ENCODE data around the gene DGKQ.

Gene DGKQ

GRCh38 chr4:948936-949300 is 24.5 kb downstream of the DGKQ start:
- WGBS, result 94% methylated on average over 13 of the region's 13 CpGs
- no peak overlapping the region for H2AFZ ChIP-seq (ENCODE audit: low read depth, low read length)
- H3K14ac ChIP-seq (ENCODE audit: low read length in 2 of 2), result no peak overlapping the region
- H3K4ac ChIP-seq (ENCODE audit: low read depth in 1 of 2, low read length in 2 of 2), result no peak overlapping the region
- peaks cover 5 to 41% of the 10 kb centered on the region in 2 experiments for H3K36me3 ChIP-seq (ENCODE audit: control insufficient read depth in 1 of 2, insufficient read depth in 2 of 2, low read depth in 1 of 2, low read length in 2 of 2)
- H4K91ac ChIP-seq (ENCODE audit: low read length), result no peak overlapping the region
- no peak overlapping the region for H2BK120ac ChIP-seq (ENCODE audit: low read depth, low read length)
- H3K4me3 ChIP-seq (ENCODE audit: insufficient read depth in 1 of 2, low read depth in 1 of 2, low read length in 2 of 2), result no peak overlapping the region
- H2BK12ac ChIP-seq (ENCODE audit: low read length in 2 of 2), result no peak overlapping the region
- H3K27ac ChIP-seq (ENCODE audit: low read length, poor library complexity, severe bottlenecking), result no peak overlapping the region
- no peak overlapping the region for H2AK5ac ChIP-seq (ENCODE audit: low read length, severe bottlenecking)
- no peak overlapping the region for H2BK5ac ChIP-seq (ENCODE audit: low read depth, low read length, poor library complexity, severe bottlenecking)
- no peak for DNase-seq
- H2BK15ac ChIP-seq (ENCODE audit: low read depth, poor library complexity, severe bottlenecking), result no peak overlapping the region
- H3K9me3 ChIP-seq (ENCODE audit: control insufficient read depth, low read length), result no peaks in the 10 kb centered on the region
- no peak overlapping the region for H3K4me2 ChIP-seq (ENCODE audit: low read length, poor library complexity, severe bottlenecking)
- peaks cover 22% of the 10 kb centered on the region for H3K4me1 ChIP-seq (ENCODE audit: control insufficient read depth, insufficient read depth, low read depth, low read length)
- no peak overlapping the region for H3K23ac ChIP-seq (ENCODE audit: low read length in 2 of 2)
- H3K27me3 ChIP-seq (ENCODE audit: control insufficient read depth in 1 of 2, insufficient read depth in 1 of 2, low read length in 2 of 2), result peaks cover 0 to 4% of the 10 kb centered on the region in 2 experiments
- peaks cover 26% of the 10 kb centered on the region for H3K79me1 ChIP-seq (replicated peaks; ENCODE audit: low read length, poor library complexity, severe bottlenecking)
- H3K18ac ChIP-seq (ENCODE audit: low read depth in 1 of 2, low read length in 2 of 2), result no peak overlapping the region
- no peak overlapping the region for H3K9ac ChIP-seq (ENCODE audit: low read length)
- no peak overlapping the region for H4K8ac ChIP-seq (ENCODE audit: low read length)

DNA sequence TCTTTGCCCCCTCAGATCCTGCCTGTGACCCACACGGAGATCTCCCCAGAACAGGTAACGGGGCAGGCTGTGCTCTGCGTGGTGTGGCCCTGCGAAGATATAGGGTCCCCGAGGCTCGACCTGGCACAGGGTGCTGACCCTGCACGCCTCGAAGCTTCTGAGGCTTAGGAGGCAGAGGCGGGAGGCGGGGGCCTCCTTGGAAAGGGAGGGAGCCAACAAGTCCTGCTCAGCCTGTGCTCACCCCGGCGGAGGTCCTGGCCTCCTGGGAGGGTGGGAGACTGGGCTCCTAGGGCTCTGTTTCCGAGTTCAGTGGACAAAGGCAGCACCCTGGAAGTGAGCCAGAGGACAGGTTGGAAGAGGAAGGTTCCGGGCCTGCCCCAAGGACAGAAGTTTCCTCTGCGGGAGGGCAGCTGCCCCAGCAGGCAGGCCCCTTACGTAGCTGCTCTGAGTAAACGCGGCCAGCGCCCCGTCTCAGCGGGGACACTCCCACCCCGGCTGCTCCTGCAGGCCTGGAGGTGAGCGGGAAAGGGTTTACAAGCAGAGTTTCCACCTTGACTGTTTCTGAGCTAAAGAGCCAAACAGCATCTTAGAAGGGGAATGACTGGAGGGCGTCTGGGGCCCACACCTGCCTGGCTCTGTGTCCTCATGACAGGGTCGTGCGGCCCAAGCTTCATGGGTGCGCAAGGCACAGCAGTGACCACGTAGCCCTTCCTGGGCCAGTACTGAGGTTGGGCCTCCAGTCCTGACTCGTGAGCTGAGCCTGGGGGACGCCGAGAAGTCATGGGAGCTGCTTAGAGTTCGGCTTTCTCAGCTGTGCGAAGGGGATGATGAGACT is 25.1 kb downstream of the DGKQ start:
- Histone ChIP-seq H3K27me3 (ENCODE audit: control insufficient read depth in 1 of 2, insufficient read depth in 1 of 2, low read length in 2 of 2) (peaks cover 0 to 4% of the 10 kb centered on the region in 2 experiments), H3K14ac (ENCODE audit: low read length in 2 of 2) (no peak overlapping the region), H2AK5ac (ENCODE audit: low read length, severe bottlenecking) (no peak overlapping the region), H4K8ac (ENCODE audit: low read length) (no peak overlapping the region), H3K4me3 (ENCODE audit: insufficient read depth in 1 of 2, low read depth in 1 of 2, low read length in 2 of 2) (no peak overlapping the region), H2BK5ac (ENCODE audit: low read depth, low read length, poor library complexity, severe bottlenecking) (no peak overlapping the region), H3K9me3 (ENCODE audit: control insufficient read depth, low read length) (no peaks in the 10 kb centered on the region), H3K4me1 (ENCODE audit: control insufficient read depth, insufficient read depth, low read depth, low read length) (peaks cover 22% of the 10 kb centered on the region), H4K91ac (ENCODE audit: low read length) (no peak overlapping the region), H3K9ac (ENCODE audit: low read length) (no peak overlapping the region), H3K4ac (ENCODE audit: low read depth in 1 of 2, low read length in 2 of 2) (no peak overlapping the region), H3K27ac (ENCODE audit: low read length, poor library complexity, severe bottlenecking) (no peak overlapping the region), H3K23ac (ENCODE audit: low read length in 2 of 2) (no peak overlapping the region), H3K4me2 (ENCODE audit: low read length, poor library complexity, severe bottlenecking) (no peak overlapping the region), H2BK15ac (ENCODE audit: low read depth, poor library complexity, severe bottlenecking) (no peak overlapping the region), H2BK12ac (ENCODE audit: low read length in 2 of 2) (no peak overlapping the region), H2BK120ac (ENCODE audit: low read depth, low read length) (no peak overlapping the region), H3K36me3 (ENCODE audit: control insufficient read depth in 1 of 2, insufficient read depth in 2 of 2, low read depth in 1 of 2, low read length in 2 of 2) (peaks cover 5 to 37% of the 10 kb centered on the region in 2 experiments), H2AFZ (ENCODE audit: low read depth, low read length) (peak overlapping the region; percentile 10), H3K18ac (ENCODE audit: low read depth in 1 of 2, low read length in 2 of 2) (no peak overlapping the region), H3K79me1 (replicated peaks; ENCODE audit: low read length, poor library complexity, severe bottlenecking) (peaks cover 26% of the 10 kb centered on the region)
- WGBS, result 89% methylated on average over 32 of the region's 33 CpGs
- no peak for DNase-seq

GRCh38 chr4:947491-947971 is 25.8 kb downstream of the DGKQ start:
- Histone ChIP-seq H3K36me3 (ENCODE audit: control insufficient read depth in 1 of 2, insufficient read depth in 2 of 2, low read depth in 1 of 2, low read length in 2 of 2) (peaks cover 4 to 29% of the 10 kb centered on the region in 2 experiments), H4K8ac (ENCODE audit: low read length) (no peak overlapping the region), H3K9ac (ENCODE audit: low read length) (no peak overlapping the region), H4K91ac (ENCODE audit: low read length) (no peak overlapping the region), H2AK5ac (ENCODE audit: low read length, severe bottlenecking) (no peak overlapping the region), H2BK5ac (ENCODE audit: low read depth, low read length, poor library complexity, severe bottlenecking) (no peak overlapping the region), H2AFZ (ENCODE audit: low read depth, low read length) (no peak overlapping the region), H3K14ac (ENCODE audit: low read length in 2 of 2) (no peak overlapping the region), H2BK15ac (ENCODE audit: low read depth, poor library complexity, severe bottlenecking) (no peak overlapping the region), H2BK12ac (ENCODE audit: low read length in 2 of 2) (no peak overlapping the region), H3K4ac (ENCODE audit: low read depth in 1 of 2, low read length in 2 of 2) (no peak overlapping the region), H3K18ac (ENCODE audit: low read depth in 1 of 2, low read length in 2 of 2) (no peak overlapping the region), H2BK120ac (ENCODE audit: low read depth, low read length) (no peak overlapping the region), H3K4me3 (ENCODE audit: insufficient read depth in 1 of 2, low read depth in 1 of 2, low read length in 2 of 2) (no peak overlapping the region), H3K9me3 (ENCODE audit: control insufficient read depth, low read length) (no peaks in the 10 kb centered on the region), H3K23ac (ENCODE audit: low read length in 2 of 2) (no peak overlapping the region), H3K27ac (ENCODE audit: low read length, poor library complexity, severe bottlenecking) (no peak overlapping the region), H3K4me1 (ENCODE audit: control insufficient read depth, insufficient read depth, low read depth, low read length) (peaks cover 22% of the 10 kb centered on the region), H3K4me2 (ENCODE audit: low read length, poor library complexity, severe bottlenecking) (no peak overlapping the region), H3K79me1 (replicated peaks; ENCODE audit: low read length, poor library complexity, severe bottlenecking) (peaks cover 26% of the 10 kb centered on the region), H3K27me3 (ENCODE audit: control insufficient read depth in 1 of 2, insufficient read depth in 1 of 2, low read length in 2 of 2) (peaks cover 0 to 4% of the 10 kb centered on the region in 2 experiments)
- WGBS, result 90% methylated on average over 19 of the region's 19 CpGs
- DNase-seq, result no peak

GRCh38 chr4:946517-947471 is 26.6 kb downstream of the DGKQ start:
- Histone ChIP-seq H2BK5ac (ENCODE audit: low read depth, low read length, poor library complexity, severe bottlenecking) (no peak overlapping the region), H4K8ac (ENCODE audit: low read length) (no peak overlapping the region), H3K79me1 (replicated peaks; ENCODE audit: low read length, poor library complexity, severe bottlenecking) (peaks cover 26% of the 10 kb centered on the region), H3K36me3 (ENCODE audit: control insufficient read depth in 1 of 2, insufficient read depth in 2 of 2, low read depth in 1 of 2, low read length in 2 of 2) (peaks cover 4 to 22% of the 10 kb centered on the region in 2 experiments), H3K4ac (ENCODE audit: low read depth in 1 of 2, low read length in 2 of 2) (no peak overlapping the region), H3K9me3 (ENCODE audit: control insufficient read depth, low read length) (no peaks in the 10 kb centered on the region), H3K18ac (ENCODE audit: low read depth in 1 of 2, low read length in 2 of 2) (no peak overlapping the region), H3K4me1 (ENCODE audit: control insufficient read depth, insufficient read depth, low read depth, low read length) (peaks cover 22% of the 10 kb centered on the region), H3K27me3 (ENCODE audit: control insufficient read depth in 1 of 2, insufficient read depth in 1 of 2, low read length in 2 of 2) (peaks cover 0 to 4% of the 10 kb centered on the region in 2 experiments), H2AK5ac (ENCODE audit: low read length, severe bottlenecking) (no peak overlapping the region), H3K23ac (ENCODE audit: low read length in 2 of 2) (no peak overlapping the region), H2BK15ac (ENCODE audit: low read depth, poor library complexity, severe bottlenecking) (no peak overlapping the region), H3K4me3 (ENCODE audit: insufficient read depth in 1 of 2, low read depth in 1 of 2, low read length in 2 of 2) (no peak overlapping the region), H3K9ac (ENCODE audit: low read length) (no peak overlapping the region), H4K91ac (ENCODE audit: low read length) (peak overlapping the region; percentile 29), H2AFZ (ENCODE audit: low read depth, low read length) (no peak overlapping the region), H3K14ac (ENCODE audit: low read length in 2 of 2) (no peak overlapping the region), H3K27ac (ENCODE audit: low read length, poor library complexity, severe bottlenecking) (no peak overlapping the region), H2BK12ac (ENCODE audit: low read length in 2 of 2) (no peak overlapping the region), H2BK120ac (ENCODE audit: low read depth, low read length) (no peak overlapping the region), H3K4me2 (ENCODE audit: low read length, poor library complexity, severe bottlenecking) (no peak overlapping the region)
- 77% methylated on average over 62 of the region's 62 CpGs for WGBS
- DNase-seq, result no peak
